IMR-90 (cell line): ENCODE measurements around the gene CCSER1. TPM values are rescaled to one million over a fixed set of nuclear protein-coding genes. Genes with fewer than 3 reads are reported as not detected.

Experiments
- ATAC-seq: fragments of 200-7000 bp; cut with Tn5 transposase; 2 replicates; pipeline ENCODE4 v1.9.1; 2020; ENCODE audit warnings: low read depth, mild to moderate bottlenecking, moderate library complexity
- BruUV-seq: library from RNA; stranded (reverse); fragments of 400-500 nt; replicated peaks from 2 replicates; lab custom pipeline; 2021; lab: Mats Ljungman, UMichigan
- CTCF ChIA-PET: fragments of 300-600 bp; formaldehyde crosslinking; extraction: SDS; loops from one replicate; lab custom pipeline; 2021; ENCODE audit warnings: antibody characterized with exemption; lab: Yijun Ruan, JAX
- POLR2A ChIA-PET: fragments of 300-600 bp; sonication (Branson Sonifier 250); formaldehyde crosslinking; loops from one replicate; lab custom pipeline; 2022; ENCODE audit warnings: antibody characterized with exemption; ENCODE audit not compliant: unreplicated experiment; lab: Charles Lee
- DNase-seq: peaks from one replicate; pipeline ENCODE4 v3.0.0; 2013
- H2AFZ ChIP-seq: replicated peaks from 2 replicates; pipeline ENCODE3; 2013; ENCODE audit warnings: low read length, mild to moderate bottlenecking; ENCODE audit not compliant: poor library complexity
- H2AK5ac ChIP-seq: 2 replicates; pipeline ENCODE4 v1.6.1; 2013; ENCODE audit warnings: low read depth, low read length, inconsistent platforms
- H2AK9ac ChIP-seq: replicated peaks from 2 replicates; pipeline ENCODE3; 2013; ENCODE audit warnings: mild to moderate bottlenecking, low read depth, low read length, moderate library complexity; ENCODE audit not compliant: poor library complexity
- H2BK120ac ChIP-seq: 2 replicates; pipeline ENCODE4 v1.6.1; 2013; ENCODE audit warnings: low read depth, low read length, inconsistent platforms
- H2BK15ac ChIP-seq: 3 replicates; pipeline ENCODE4 v1.6.1; 2013; ENCODE audit warnings: low read depth, low read length, inconsistent platforms
- H2BK20ac ChIP-seq: 2 replicates; pipeline ENCODE4 v1.6.1; 2013; ENCODE audit warnings: low read depth, mild to moderate bottlenecking, inconsistent platforms, low read length, moderate library complexity
- H2BK5ac ChIP-seq: 2 replicates; pipeline ENCODE4 v1.6.1; 2013; ENCODE audit warnings: mild to moderate bottlenecking, low read depth, low read length, inconsistent platforms; ENCODE audit not compliant: poor library complexity, severe bottlenecking
- H3K14ac ChIP-seq: replicated peaks from 2 replicates; pipeline ENCODE4 v1.6.1; 2013; ENCODE audit warnings: low read depth, low read length, inconsistent platforms
- H3K18ac ChIP-seq: 2 replicates; pipeline ENCODE4 v1.6.1; 2013; ENCODE audit warnings: low read depth, low read length, control low read depth
- H3K23ac ChIP-seq: 2 replicates; pipeline ENCODE4 v1.6.1; 2013; ENCODE audit warnings: low read depth, low read length, inconsistent platforms
- H3K27ac ChIP-seq: 2 replicates; pipeline ENCODE4 v1.5.1; 2013; ENCODE audit warnings: mild to moderate bottlenecking, control low read depth, low read length; ENCODE audit not compliant: insufficient read depth
- H3K27me3 ChIP-seq: 2 replicates; pipeline ENCODE4 v1.6.1; 2013; ENCODE audit warnings: low read length; ENCODE audit not compliant: control insufficient read depth, insufficient read depth
- H3K36me3 ChIP-seq: 2 replicates; pipeline ENCODE4 v1.6.1; 2013; ENCODE audit warnings: low read length, mixed read lengths; ENCODE audit not compliant: control insufficient read depth, insufficient read depth
- H3K4ac ChIP-seq: 2 replicates; pipeline ENCODE4 v1.6.1; 2013; ENCODE audit warnings: low read depth, low read length, inconsistent platforms
- H3K4me1 ChIP-seq: 2 replicates; pipeline ENCODE4 v1.6.1; 2013; ENCODE audit warnings: low read length, mixed read lengths; ENCODE audit not compliant: control insufficient read depth, insufficient read depth
- H3K4me2 ChIP-seq: 2 replicates; pipeline ENCODE4 v1.6.1; 2013; ENCODE audit warnings: low read depth, mild to moderate bottlenecking, control low read depth, low read length, moderate library complexity
- H3K4me3 ChIP-seq: 2 replicates; pipeline ENCODE4 v1.5.1; 2013; ENCODE audit warnings: low read depth, mild to moderate bottlenecking, control low read depth, low read length, moderate library complexity; ENCODE audit not compliant: insufficient read depth
- H3K56ac ChIP-seq: 2 replicates; pipeline ENCODE4 v1.6.1; 2013; ENCODE audit warnings: low read length, inconsistent platforms; ENCODE audit not compliant: insufficient read depth; ENCODE audit errors: extremely low read depth
- H3K79me1 ChIP-seq, 2 experiments: 2 replicates each; pipeline ENCODE4 v1.6.1; 2013; ENCODE audit warnings: low read length in 2 of 2, inconsistent platforms in 1 of 2, low read depth in 1 of 2
- H3K9ac ChIP-seq: 2 replicates; pipeline ENCODE4 v1.6.1; 2013; ENCODE audit warnings: low read depth, low read length, control low read depth
- H3K9me1 ChIP-seq: 2 replicates; pipeline ENCODE4 v1.6.1; 2013; ENCODE audit warnings: low read length, inconsistent platforms; ENCODE audit not compliant: insufficient read depth
- H3K9me3 ChIP-seq: 2 replicates; pipeline ENCODE4 v1.6.1; 2013; ENCODE audit warnings: low read length; ENCODE audit not compliant: control insufficient read depth, insufficient read depth
- H4K20me1 ChIP-seq: 2 replicates; pipeline ENCODE4 v1.6.1; 2013; ENCODE audit warnings: low read length, inconsistent platforms; ENCODE audit not compliant: insufficient read depth
- H4K5ac ChIP-seq: 2 replicates; pipeline ENCODE4 v1.6.1; 2013; ENCODE audit warnings: mild to moderate bottlenecking, low read depth, low read length, control low read depth
- H4K8ac ChIP-seq, 2 experiments: 2 replicates each; pipeline ENCODE4 v1.6.1; 2013; ENCODE audit warnings: low read depth in 2 of 2, low read length in 2 of 2, control low read depth in 1 of 2, inconsistent platforms in 1 of 2
- H4K91ac ChIP-seq: 2 replicates; pipeline ENCODE4 v1.6.1; 2013; ENCODE audit warnings: low read depth, low read length, inconsistent platforms; ENCODE audit not compliant: insufficient read depth
- CEBPB ChIP-seq: IDR thresholded peaks from 2 replicates; pipeline ENCODE4 v1.6.1; 2012; ENCODE audit warnings: low read depth, low read length, improper control_type of control experiment
- CHD1 ChIP-seq: IDR thresholded peaks from 2 replicates; pipeline ENCODE4 v1.6.1; 2012; ENCODE audit warnings: low read depth, low read length, improper control_type of control experiment
- FOS ChIP-seq: fragments of 150-350 bp; IDR thresholded peaks from 2 replicates; pipeline ENCODE4 v1.6.1; 2016; ENCODE audit warnings: low read depth, low read length
- MAZ ChIP-seq: IDR thresholded peaks from 2 replicates; pipeline ENCODE4 v1.6.1; 2012; ENCODE audit warnings: low read depth, mild to moderate bottlenecking, low read length, improper control_type of control experiment, moderate library complexity, borderline replicate concordance
- MXI1 ChIP-seq: IDR thresholded peaks from 2 replicates; pipeline ENCODE4 v1.6.1; 2012; ENCODE audit warnings: low read depth, mild to moderate bottlenecking, low read length, moderate library complexity, borderline replicate concordance
- NFE2L2 ChIP-seq: fragments of 150-350 bp; IDR thresholded peaks from 2 replicates; pipeline ENCODE4 v1.6.1; 2016; ENCODE audit warnings: low read depth, mild to moderate bottlenecking, low read length
- POLR2A ChIP-seq: IDR thresholded peaks from 2 replicates; pipeline ENCODE4 v1.6.1; 2012; ENCODE audit warnings: mild to moderate bottlenecking, low read depth, low read length
- RCOR1 ChIP-seq: IDR thresholded peaks from 2 replicates; pipeline ENCODE4 v1.6.1; 2012; ENCODE audit warnings: mild to moderate bottlenecking, low read length, improper control_type of control experiment; ENCODE audit not compliant: insufficient replicate concordance
- RFX5 ChIP-seq: IDR thresholded peaks from 2 replicates; pipeline ENCODE4 v1.8.0; 2012; ENCODE audit warnings: low read depth, mild to moderate bottlenecking, low read length, moderate library complexity
- WGBS, 2 experiments: methylation state at CpG; one replicate each; pipeline versions ENCODE4 v1.1.5 to v1.1.7; 2013; ENCODE audit warnings: missing lambda C conversion rate in 2 of 2; ENCODE audit not compliant: insufficient read length in 1 of 2; ENCODE audit errors: extremely low coverage in 2 of 2; 5-methylcytosine and 5-hydroxymethylcytosine counted together
- dilution Hi-C: fragments of 300-500 bp; cut with HindIII; formaldehyde crosslinking; loops from one replicate; pipeline ENCODE4 v1.14.3; 2018; ENCODE audit warnings: low sequenced_read_pairs; ENCODE audit not compliant: unreplicated experiment
- in situ Hi-C: fragments of 300-500 bp; cut with MboI; formaldehyde crosslinking; loops from 3 replicates; pipeline ENCODE4 v1.14.3; 2019; ENCODE audit warnings: low sequenced_read_pairs, inconsistent platforms, mixed read lengths
- intact Hi-C: fragments of 100-400 bp; cut with micrococcal nuclease; formaldehyde crosslinking; loops from 2 replicates; pipeline ENCODE4 v1.10.0; 2022
- polyA plus RNA-seq, 3 experiments: library from polyadenylated mRNA; depleted of rRNA; stranded (reverse); fragments of >200 nt; gene quantifications; 2 replicates each; pipeline ENCODE4 v1.2.3, GENCODE V29; 2012; ENCODE audit warnings: low replicate concordance in 1 of 3
- total RNA-seq: library from RNA; depleted of rRNA; stranded (reverse); fragments of >200 nt; gene quantifications from 2 replicates; pipeline ENCODE4 v1.2.3, GENCODE V29; 2012
- TF ChIP-seq, protein P1 (sequence below): fragments of 150-350 bp; IDR thresholded peaks from 2 replicates; pipeline ENCODE4 v1.6.1; 2016; ENCODE audit warnings: low read depth, mild to moderate bottlenecking, low read length, moderate library complexity, borderline replicate concordance
- TF ChIP-seq, protein P2 (sequence below): conservative IDR thresholded peaks from 2 replicates; pipeline ENCODE4 v1.5.1; 2012; ENCODE audit warnings: mild to moderate bottlenecking, low read depth, low read length, improper control_type of control experiment

CCSER1 gene
- total and polyA plus RNA-seq, 2 of the 4 experiments (the other 2 are of a cell fraction): not detected

DNA sequence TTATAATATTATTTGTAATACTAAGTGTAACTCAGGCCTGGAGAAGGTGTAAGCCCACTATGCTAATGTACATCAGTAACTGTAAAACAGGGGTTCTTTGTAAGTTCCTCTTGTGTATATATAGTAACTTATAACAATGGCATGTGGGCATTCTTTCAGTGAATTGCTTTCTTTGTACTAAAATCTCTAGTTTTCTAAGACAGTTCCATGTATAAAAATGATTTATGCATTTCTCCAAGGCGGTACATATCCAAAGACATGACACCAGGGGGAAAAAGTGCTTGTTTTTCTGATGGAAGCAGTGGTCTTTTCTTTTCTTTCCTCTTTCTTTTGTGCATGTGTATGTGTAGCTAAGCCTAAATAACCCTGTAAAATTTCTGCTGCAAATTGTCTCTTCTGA, 1474.2 kb downstream of the CCSER1 start:
- CTCF ChIA-PET: no interaction called here
- no peak overlapping the region for H2BK15ac ChIP-seq
- BruUV-seq: no TSS peak
- no peak for ATAC-seq
- no peak overlapping the region for H2AK5ac ChIP-seq
- H3K4me1 ChIP-seq: no peaks in the 10 kb centered on the region
- H3K27me3 ChIP-seq: no peaks in the 10 kb centered on the region
- no peak overlapping the region for H2AK9ac ChIP-seq
- no peaks in the 10 kb centered on the region for H3K36me3 ChIP-seq
- WGBS, 2 experiments: no CpG with 5 or more reads among the region's 1 CpG
- no peak overlapping the region for H3K9ac ChIP-seq
- H3K27ac ChIP-seq: no peak overlapping the region
- H2BK5ac ChIP-seq: no peak overlapping the region
- intact Hi-C loops (no loop called here), dilution Hi-C loops (no loop called here), in situ Hi-C loops (no loop called here)
- TF ChIP-seq, protein P1, sequence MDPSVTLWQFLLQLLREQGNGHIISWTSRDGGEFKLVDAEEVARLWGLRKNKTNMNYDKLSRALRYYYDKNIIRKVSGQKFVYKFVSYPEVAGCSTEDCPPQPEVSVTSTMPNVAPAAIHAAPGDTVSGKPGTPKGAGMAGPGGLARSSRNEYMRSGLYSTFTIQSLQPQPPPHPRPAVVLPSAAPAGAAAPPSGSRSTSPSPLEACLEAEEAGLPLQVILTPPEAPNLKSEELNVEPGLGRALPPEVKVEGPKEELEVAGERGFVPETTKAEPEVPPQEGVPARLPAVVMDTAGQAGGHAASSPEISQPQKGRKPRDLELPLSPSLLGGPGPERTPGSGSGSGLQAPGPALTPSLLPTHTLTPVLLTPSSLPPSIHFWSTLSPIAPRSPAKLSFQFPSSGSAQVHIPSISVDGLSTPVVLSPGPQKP: no peak
- TF ChIP-seq RFX5: no peak
- TF ChIP-seq CHD1: no peak
- TF ChIP-seq NFE2L2: no peak
- TF ChIP-seq RCOR1: no peak
- TF ChIP-seq FOS: no peak
- no peak for TF ChIP-seq MAZ
- TF ChIP-seq CEBPB: no peak
- TF ChIP-seq, protein P2, sequence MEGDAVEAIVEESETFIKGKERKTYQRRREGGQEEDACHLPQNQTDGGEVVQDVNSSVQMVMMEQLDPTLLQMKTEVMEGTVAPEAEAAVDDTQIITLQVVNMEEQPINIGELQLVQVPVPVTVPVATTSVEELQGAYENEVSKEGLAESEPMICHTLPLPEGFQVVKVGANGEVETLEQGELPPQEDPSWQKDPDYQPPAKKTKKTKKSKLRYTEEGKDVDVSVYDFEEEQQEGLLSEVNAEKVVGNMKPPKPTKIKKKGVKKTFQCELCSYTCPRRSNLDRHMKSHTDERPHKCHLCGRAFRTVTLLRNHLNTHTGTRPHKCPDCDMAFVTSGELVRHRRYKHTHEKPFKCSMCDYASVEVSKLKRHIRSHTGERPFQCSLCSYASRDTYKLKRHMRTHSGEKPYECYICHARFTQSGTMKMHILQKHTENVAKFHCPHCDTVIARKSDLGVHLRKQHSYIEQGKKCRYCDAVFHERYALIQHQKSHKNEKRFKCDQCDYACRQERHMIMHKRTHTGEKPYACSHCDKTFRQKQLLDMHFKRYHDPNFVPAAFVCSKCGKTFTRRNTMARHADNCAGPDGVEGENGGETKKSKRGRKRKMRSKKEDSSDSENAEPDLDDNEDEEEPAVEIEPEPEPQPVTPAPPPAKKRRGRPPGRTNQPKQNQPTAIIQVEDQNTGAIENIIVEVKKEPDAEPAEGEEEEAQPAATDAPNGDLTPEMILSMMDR: no peak
- no peak for TF ChIP-seq MXI1
- TF ChIP-seq POLR2A: no peak
- H4K91ac ChIP-seq: no peak overlapping the region
- POLR2A ChIA-PET: no interaction called here
- H2AFZ ChIP-seq: no peak overlapping the region
- H3K4ac ChIP-seq: no peak overlapping the region
- no peak overlapping the region for H2BK20ac ChIP-seq
- H4K8ac ChIP-seq: no peak overlapping the region
- H3K9me1 ChIP-seq: no peaks in the 10 kb centered on the region
- no peak overlapping the region for H3K4me2 ChIP-seq
- H4K5ac ChIP-seq: no peak overlapping the region
- H3K79me1 ChIP-seq: no peaks in the 10 kb centered on the region
- H3K14ac ChIP-seq: no peak overlapping the region
- H3K56ac ChIP-seq: no peak overlapping the region
- no peaks in the 10 kb centered on the region for H4K20me1 ChIP-seq
- H2BK120ac ChIP-seq: no peak overlapping the region
- no peak overlapping the region for H3K4me3 ChIP-seq
- no peak overlapping the region for H3K18ac ChIP-seq
- no peak overlapping the region for H3K23ac ChIP-seq
- H3K9me3 ChIP-seq: no peaks in the 10 kb centered on the region; the same call in 1 of the 2 replicates
- DNase-seq: no peak
